H1 (cell line): ENCODE results near the gene TOP2A. TPM values are rescaled to one million over a fixed set of nuclear protein-coding genes. Genes with fewer than 3 reads are reported as not detected.

Source experiments
- CTCF ChIA-PET: fragments of 300-600 bp; sonication (Branson Sonifier 250); formaldehyde crosslinking; loops from one replicate; lab custom pipeline; 2021; ENCODE audit not compliant: partially characterized antibody; lab: Charles Lee
- POLR2A ChIA-PET: fragments of 300-600 bp; sonication (Branson Sonifier 250); formaldehyde crosslinking; loops from one replicate; lab custom pipeline; 2021; ENCODE audit warnings: inconsistent platforms; ENCODE audit not compliant: partially characterized antibody; lab: Charles Lee
- DNase-seq, 2 experiments: peaks; one replicate each; pipeline versions ENCODE4 v3.0.0 to v3.0.0-alpha.2; 2010 to 2022; ENCODE audit warnings: low spot score in 2 of 2, low read depth in 1 of 2, mixed read lengths in 1 of 2
- FAIRE-seq: peaks from 2 replicates; lab custom pipeline; 2011; peaks lifted over from hg19 to GRCh38; lab: Jason Lieb, UNC
- H2AFZ ChIP-seq: 2 replicates; pipeline ENCODE4 v1.8.1; 2012; ENCODE audit warnings: low read length, inconsistent platforms
- H2AK5ac ChIP-seq: 2 replicates; pipeline ENCODE4 v1.6.1; 2013; ENCODE audit warnings: low read depth, low read length
- H2BK120ac ChIP-seq: replicated peaks from 2 replicates; pipeline ENCODE3; 2013; ENCODE audit warnings: low read depth, low read length, inconsistent platforms
- H2BK12ac ChIP-seq: 2 replicates; pipeline ENCODE4 v1.6.1; 2013; ENCODE audit warnings: low read depth, low read length
- H2BK15ac ChIP-seq: 2 replicates; pipeline ENCODE4 v1.6.1; 2013; ENCODE audit warnings: low read length
- H2BK20ac ChIP-seq: 2 replicates; pipeline ENCODE4 v1.6.1; 2013; ENCODE audit warnings: low read length
- H2BK5ac ChIP-seq: 2 replicates; pipeline ENCODE4 v1.6.1; 2013; ENCODE audit warnings: low read depth, low read length
- H3K14ac ChIP-seq: 2 replicates; pipeline ENCODE4 v1.6.1; 2013; ENCODE audit warnings: inconsistent platforms; ENCODE audit not compliant: insufficient read length
- H3K18ac ChIP-seq: 2 replicates; pipeline ENCODE4 v1.6.1; 2013; ENCODE audit warnings: low read length; ENCODE audit errors: extremely low read depth
- H3K23ac ChIP-seq: 2 replicates; pipeline ENCODE4 v1.6.1; 2013; ENCODE audit warnings: inconsistent platforms; ENCODE audit not compliant: insufficient read length
- H3K23me2 ChIP-seq: 2 replicates; pipeline ENCODE4 v1.6.1; 2013; ENCODE audit warnings: low read depth, low read length
- H3K27ac ChIP-seq: 2 replicates; pipeline ENCODE4 v1.6.1; 2011; ENCODE audit warnings: low read depth, low read length, inconsistent platforms
- H3K27me3 ChIP-seq, 4 experiments: replicated peaks in 1 of 4; 1 replicate in 1 of 4; 2 replicates in 3 of 4; pipeline versions ENCODE4 v1.6.1 to v1.8.1; 2011 to 2013; ENCODE audit warnings: low read length in 3 of 4, mild to moderate bottlenecking in 3 of 4, inconsistent platforms in 2 of 4, mixed read lengths in 2 of 4, moderate library complexity in 1 of 4; ENCODE audit not compliant: control insufficient read depth in 3 of 4, insufficient read depth in 3 of 4; ENCODE audit errors: extremely low read depth in 1 of 4
- H3K36me3 ChIP-seq, 4 experiments: 2 replicates each; pipeline versions ENCODE4 v1.6.1 to v1.8.1; 2011 to 2013; ENCODE audit warnings: mild to moderate bottlenecking in 4 of 4, low read length in 3 of 4, moderate library complexity in 2 of 4, control low read depth in 1 of 4, inconsistent platforms in 1 of 4; ENCODE audit not compliant: insufficient read depth in 4 of 4, control insufficient read depth in 2 of 4
- H3K4ac ChIP-seq: replicated peaks from 2 replicates; pipeline ENCODE3; 2013; ENCODE audit warnings: low read length, low read depth, mixed read lengths, inconsistent platforms; ENCODE audit not compliant: insufficient read length
- H3K4me1 ChIP-seq, 4 experiments: replicated peaks in 1 of 4; 1 replicate in 1 of 4; 2 replicates in 3 of 4; pipeline versions ENCODE4 v1.6.1 to v1.8.1; 2011 to 2013; ENCODE audit warnings: low read length in 3 of 4, inconsistent platforms in 2 of 4, mixed read lengths in 1 of 4; ENCODE audit not compliant: insufficient read depth in 4 of 4, control insufficient read depth in 3 of 4
- H3K4me2 ChIP-seq, 2 experiments: 2 replicates each; pipeline versions ENCODE4 v1.6.1 to v1.8.1; 2011 to 2013; ENCODE audit warnings: low read depth in 2 of 2, low read length in 2 of 2, control low read depth in 1 of 2, inconsistent platforms in 1 of 2, mild to moderate bottlenecking in 1 of 2; ENCODE audit not compliant: insufficient read depth in 1 of 2
- H3K4me3 ChIP-seq, 4 experiments: fragments of 200-600, 300-600 bp in 1 of 4; sonication (generic), shearing (Covaris generic), sonication (Bioruptor Twin) in 1 of 4; 2 replicates each; pipeline versions ENCODE4 v1.5.1 to v1.8.1; 2011 to 2016; ENCODE audit warnings: low read length in 4 of 4, low read depth in 3 of 4, control low read depth in 2 of 4, inconsistent platforms in 2 of 4, mild to moderate bottlenecking in 2 of 4, mixed read lengths in 1 of 4, moderate library complexity in 1 of 4; ENCODE audit not compliant: insufficient read depth in 2 of 4; ENCODE audit errors: extremely low read depth in 1 of 4
- H3K56ac ChIP-seq: replicated peaks from 2 replicates; pipeline ENCODE3; 2013; ENCODE audit warnings: low read depth, mild to moderate bottlenecking, mixed read lengths, low read length, inconsistent platforms; ENCODE audit not compliant: insufficient read length
- H3K79me1 ChIP-seq: 2 replicates; pipeline ENCODE4 v1.6.1; 2013; ENCODE audit warnings: low read depth, low read length, control low read depth
- H3K79me2 ChIP-seq, 2 experiments: 2 replicates each; pipeline versions ENCODE4 v1.6.1 to v1.8.1; 2012 to 2013; ENCODE audit warnings: low read length in 2 of 2, mild to moderate bottlenecking in 2 of 2, inconsistent platforms in 1 of 2; ENCODE audit not compliant: insufficient read depth in 2 of 2, control insufficient read depth in 1 of 2
- H3K9ac ChIP-seq, 4 experiments: replicated peaks in 1 of 4; 1 replicate in 1 of 4; 2 replicates in 3 of 4; pipeline versions ENCODE4 v1.6.1 to v1.8.1; 2011 to 2013; ENCODE audit warnings: low read depth in 3 of 4, low read length in 3 of 4, control low read depth in 2 of 4, mild to moderate bottlenecking in 2 of 4, moderate library complexity in 2 of 4, inconsistent platforms in 1 of 4; ENCODE audit errors: extremely low read depth in 1 of 4
- H3K9me3 ChIP-seq, 2 experiments: 2 replicates each; pipeline versions ENCODE4 v1.6.1 to v1.8.1; 2012 to 2013; ENCODE audit warnings: mild to moderate bottlenecking in 2 of 2, moderate library complexity in 2 of 2, control low read depth in 1 of 2, inconsistent platforms in 1 of 2, low read depth in 1 of 2, low read length in 1 of 2, mixed read lengths in 1 of 2; ENCODE audit not compliant: insufficient read depth in 2 of 2
- H4K20me1 ChIP-seq, 2 experiments: replicated peaks in 1 of 2; 2 replicates each; pipeline versions ENCODE3 to v1.8.1; 2011 to 2013; ENCODE audit warnings: inconsistent platforms in 2 of 2, low read length in 2 of 2, mild to moderate bottlenecking in 1 of 2; ENCODE audit not compliant: insufficient read depth in 2 of 2, control insufficient read depth in 1 of 2
- H4K5ac ChIP-seq: 2 replicates; pipeline ENCODE4 v1.6.1; 2013; ENCODE audit warnings: low read length, low read depth, mixed read lengths, inconsistent platforms; ENCODE audit not compliant: insufficient read length
- H4K8ac ChIP-seq: 2 replicates; pipeline ENCODE4 v1.8.0; 2013; ENCODE audit warnings: mild to moderate bottlenecking, moderate library complexity, low read length, inconsistent platforms; ENCODE audit not compliant: insufficient read depth; ENCODE audit errors: extremely low read depth
- H4K91ac ChIP-seq: replicated peaks from 2 replicates; pipeline ENCODE3; 2013; ENCODE audit warnings: low read length, mixed read lengths, inconsistent platforms; ENCODE audit not compliant: insufficient read length
- BCL11A ChIP-seq, 2 experiments: IDR thresholded peaks; one replicate each; pipeline ENCODE4 v1.6.1; 2011; ENCODE audit warnings: low read depth in 2 of 2, low read length in 2 of 2, mild to moderate bottlenecking in 2 of 2
- CHD2 ChIP-seq: IDR thresholded peaks from 2 replicates; pipeline ENCODE4 v1.6.1; 2012; ENCODE audit warnings: low read length, improper control_type of control experiment
- CREB1 ChIP-seq: IDR thresholded peaks from 2 replicates; pipeline ENCODE4 v1.6.1; 2012; ENCODE audit warnings: inconsistent platforms
- RXRA ChIP-seq: IDR thresholded peaks from 2 replicates; pipeline ENCODE4 v1.6.1; 2011; ENCODE audit warnings: low read depth, mild to moderate bottlenecking, low read length, moderate library complexity; ENCODE audit not compliant: insufficient read depth
- SP1 ChIP-seq: IDR thresholded peaks from 2 replicates; pipeline ENCODE4 v1.6.1; 2011; ENCODE audit warnings: low read depth, low read length
- SP2 ChIP-seq: IDR thresholded peaks from 2 replicates; pipeline ENCODE4 v1.6.1; 2012; ENCODE audit warnings: mild to moderate bottlenecking, low read length, inconsistent platforms
- SUZ12 ChIP-seq: fragments of 200-600 bp; sonication (generic); IDR thresholded peaks from 2 replicates; pipeline ENCODE4 v1.6.1; 2012; ENCODE audit warnings: mild to moderate bottlenecking, inconsistent platforms, low read length, moderate library complexity, mixed read lengths
- WGBS, 2 experiments: shearing (Covaris generic) in 1 of 2; methylation state at CpG; one replicate each; pipeline versions ENCODE4 v1.1.6 to v1.1.7; 2013 to 2015; ENCODE audit warnings: low lambda C conversion rate in 2 of 2, mixed read lengths in 2 of 2, inconsistent platforms in 1 of 2, low coverage in 1 of 2, missing lambda C conversion rate in 1 of 2; ENCODE audit not compliant: insufficient replicate concordance in 2 of 2, insufficient coverage in 1 of 2, insufficient read length in 1 of 2; ENCODE audit errors: extremely low coverage in 1 of 2, missing lambda C conversion rate in 1 of 2; 5-methylcytosine and 5-hydroxymethylcytosine counted together
- polyA plus RNA-seq, 7 experiments: library from polyadenylated mRNA; depleted of rRNA in 3 of 7; stranded (reverse) in 5 of 7; unstranded in 2 of 7; fragments of >200 nt in 5 of 7; fragments of 200-250 nt in 2 of 7; gene quantifications; 1 replicate in 5 of 7; 2 replicates in 1 of 7; 4 replicates in 1 of 7; pipeline versions ENCODE4 v1.2.1 to v1.2.3, GENCODE V29; 2011 to 2013; ENCODE audit warnings: missing spikeins in 2 of 7, mixed read lengths in 2 of 7
- total RNA-seq: library from RNA; stranded (reverse); fragmentation: NEBNext Ultra II Directional; extraction: Animal tissue kit (Norgen Biotek cat#: 25700); gene quantifications from 2 replicates; pipeline ENCODE4 v1.2.1, GENCODE V29; 2021
- TF ChIP-seq, protein P1 (sequence below): IDR thresholded peaks from 2 replicates; pipeline ENCODE4 v1.6.1; 2012; ENCODE audit warnings: inconsistent platforms
- TF ChIP-seq, protein P2 (sequence below), 3 experiments: IDR thresholded peaks; 1 replicate in 2 of 3; 2 replicates in 1 of 3; pipeline versions ENCODE4 v1.5.1 to v1.6.1; 2011; ENCODE audit warnings: low read length in 3 of 3, mild to moderate bottlenecking in 3 of 3, inconsistent platforms in 2 of 3, low read depth in 1 of 3, moderate library complexity in 1 of 3; ENCODE audit not compliant: insufficient read depth in 1 of 3; ENCODE audit errors: control extremely low read depth in 1 of 3

TOP2A gene
- total and polyA plus RNA-seq, 2 of the 8 experiments (the other 6 are each of a cell fraction or from before 2014, with no cell fraction given): 83.1 to 291 TPM

DNA sequence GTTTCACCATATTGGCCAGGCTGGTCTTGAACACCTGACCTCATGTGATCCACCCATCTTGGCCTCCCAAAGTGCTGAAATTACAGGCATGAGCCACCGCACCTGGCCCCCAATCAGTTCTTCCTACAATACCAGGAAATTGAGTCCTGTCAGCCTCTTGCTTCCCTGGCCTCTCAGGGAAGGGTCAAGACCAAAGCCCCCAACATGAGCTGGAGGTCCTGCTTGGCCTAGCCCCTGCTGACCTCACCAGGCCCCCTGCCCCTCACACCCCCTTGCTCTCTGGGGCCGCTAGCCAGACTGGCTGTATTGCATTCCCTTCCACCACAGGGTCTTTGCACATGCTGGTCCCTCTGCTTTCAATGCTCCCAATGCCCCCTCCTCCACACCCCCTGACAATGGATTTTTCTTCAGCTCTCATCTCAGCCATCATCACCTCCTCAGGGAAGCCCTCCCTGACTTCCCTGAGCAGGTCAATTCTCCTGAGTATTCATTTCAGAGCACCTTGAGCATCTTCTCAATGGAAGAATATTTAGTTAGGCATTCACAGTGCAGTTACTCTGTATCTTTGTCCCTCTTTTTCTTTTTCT lies 49.7 kb upstream of the TOP2A start:
- ChIA-PET POLR2A (interaction anchor here (0.7 to 1.9 kb wide), 4 partner anchors 9 to 51 kb away, joined by 3 to 9 read pairs (median 4); partner anchors contain the start of gene IGFBP4), CTCF (interaction anchor here (1.2 to 34.1 kb wide), 4 partner anchors 10 to 93 kb away, joined by 3 to 739 read pairs (median 26); partner anchors contain the start of gene IGFBP4)
- DNase-seq (no peak), FAIRE-seq (no peak)
- no peak overlapping the region for H4K5ac ChIP-seq
- no peak overlapping the region for H3K4me3 ChIP-seq
- WGBS, 2 experiments: 100% methylated on average over 2 of the region's 2 CpGs; no CpG with 5 or more reads in 1 of the 2 experiments
- no peaks in the 10 kb centered on the region for H3K79me1 ChIP-seq
- peak overlapping the region; percentile 72 for H2BK20ac ChIP-seq
- H3K9me3 ChIP-seq: peaks cover 4 to 5% of the 10 kb centered on the region in 2 experiments; a peak in 2 of 4 replicates
- H3K79me2 ChIP-seq: no peaks in the 10 kb centered on the region
- no peak overlapping the region for H3K56ac ChIP-seq
- no peaks in the 10 kb centered on the region for H4K20me1 ChIP-seq
- H2AK5ac ChIP-seq: no peak overlapping the region
- no peak overlapping the region for H3K14ac ChIP-seq
- H3K36me3 ChIP-seq: no peaks in the 10 kb centered on the region
- peak overlapping the region; percentile 84; the same call in 1 of the 2 replicates for H2BK12ac ChIP-seq
- H3K18ac ChIP-seq: no peak overlapping the region; the same call in 1 of the 2 replicates
- H2BK120ac ChIP-seq: no peak overlapping the region
- no peak overlapping the region for H3K23ac ChIP-seq
- H2AFZ ChIP-seq: no peak overlapping the region
- H3K4ac ChIP-seq: no peak overlapping the region
- no peak overlapping the region for H2BK5ac ChIP-seq
- peak overlapping the region; percentile 68 for H4K91ac ChIP-seq
- H3K27me3 ChIP-seq: no peaks in the 10 kb centered on the region
- H4K8ac ChIP-seq: no peak overlapping the region
- no peaks in the 10 kb centered on the region; the same call in 1 of the 2 replicates for H3K23me2 ChIP-seq
- peaks cover 0 to 27% (median 8%) of the 10 kb centered on the region in 4 experiments; a peak in 6 of 7 replicates for H3K4me1 ChIP-seq
- no peak overlapping the region for H3K9ac ChIP-seq
- peak overlapping the region; percentile 92; the same call in 1 of the 2 replicates for H2BK15ac ChIP-seq
- H3K27ac ChIP-seq: no peak overlapping the region
- H3K4me2 ChIP-seq: no peak overlapping the region
- TF ChIP-seq SP2: no peak
- TF ChIP-seq SUZ12: no peak
- no peak for TF ChIP-seq CREB1
- TF ChIP-seq BCL11A (IDR thresholded peaks at IDR 0.05; ENCODE audit: low read depth in 2 of 2, low read length in 2 of 2): no peak
- TF ChIP-seq SP1: no peak
- no peak for TF ChIP-seq RXRA
- TF ChIP-seq, protein P1, sequence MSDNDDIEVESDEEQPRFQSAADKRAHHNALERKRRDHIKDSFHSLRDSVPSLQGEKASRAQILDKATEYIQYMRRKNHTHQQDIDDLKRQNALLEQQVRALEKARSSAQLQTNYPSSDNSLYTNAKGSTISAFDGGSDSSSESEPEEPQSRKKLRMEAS: no peak
- TF ChIP-seq, protein P2, sequence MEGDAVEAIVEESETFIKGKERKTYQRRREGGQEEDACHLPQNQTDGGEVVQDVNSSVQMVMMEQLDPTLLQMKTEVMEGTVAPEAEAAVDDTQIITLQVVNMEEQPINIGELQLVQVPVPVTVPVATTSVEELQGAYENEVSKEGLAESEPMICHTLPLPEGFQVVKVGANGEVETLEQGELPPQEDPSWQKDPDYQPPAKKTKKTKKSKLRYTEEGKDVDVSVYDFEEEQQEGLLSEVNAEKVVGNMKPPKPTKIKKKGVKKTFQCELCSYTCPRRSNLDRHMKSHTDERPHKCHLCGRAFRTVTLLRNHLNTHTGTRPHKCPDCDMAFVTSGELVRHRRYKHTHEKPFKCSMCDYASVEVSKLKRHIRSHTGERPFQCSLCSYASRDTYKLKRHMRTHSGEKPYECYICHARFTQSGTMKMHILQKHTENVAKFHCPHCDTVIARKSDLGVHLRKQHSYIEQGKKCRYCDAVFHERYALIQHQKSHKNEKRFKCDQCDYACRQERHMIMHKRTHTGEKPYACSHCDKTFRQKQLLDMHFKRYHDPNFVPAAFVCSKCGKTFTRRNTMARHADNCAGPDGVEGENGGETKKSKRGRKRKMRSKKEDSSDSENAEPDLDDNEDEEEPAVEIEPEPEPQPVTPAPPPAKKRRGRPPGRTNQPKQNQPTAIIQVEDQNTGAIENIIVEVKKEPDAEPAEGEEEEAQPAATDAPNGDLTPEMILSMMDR (IDR thresholded peaks at IDR 0.05; ENCODE audit: control extremely low read depth in 1 of 3, insufficient read depth in 1 of 3, low read depth in 1 of 3, low read length in 3 of 3): no peak
- TF ChIP-seq CHD2: no peak
